IMR-90 (cell line): Measurements from ENCODE around the gene LARP1. TPM values are rescaled to one million over a fixed set of nuclear protein-coding genes. Genes with fewer than 3 reads are reported as not detected.

Experiments
- ATAC-seq: fragments of 200-7000 bp; cut with Tn5 transposase; 2 replicates; pipeline ENCODE4 v1.9.1; 2020; ENCODE audit warnings: low read depth, mild to moderate bottlenecking, moderate library complexity
- BruUV-seq: library from RNA; stranded (reverse); fragments of 400-500 nt; replicated peaks from 2 replicates; lab custom pipeline; 2021; lab: Mats Ljungman, UMichigan
- CTCF ChIA-PET: fragments of 300-600 bp; formaldehyde crosslinking; extraction: SDS; loops from one replicate; lab custom pipeline; 2021; ENCODE audit warnings: antibody characterized with exemption; lab: Yijun Ruan, JAX
- POLR2A ChIA-PET: fragments of 300-600 bp; sonication (Branson Sonifier 250); formaldehyde crosslinking; loops from one replicate; lab custom pipeline; 2022; ENCODE audit warnings: antibody characterized with exemption; ENCODE audit not compliant: unreplicated experiment; lab: Charles Lee
- DNase-seq: peaks from one replicate; pipeline ENCODE4 v3.0.0; 2013
- H2AFZ ChIP-seq: replicated peaks from 2 replicates; pipeline ENCODE3; 2013; ENCODE audit warnings: low read length, mild to moderate bottlenecking; ENCODE audit not compliant: poor library complexity
- H2AK5ac ChIP-seq: 2 replicates; pipeline ENCODE4 v1.6.1; 2013; ENCODE audit warnings: low read depth, low read length, inconsistent platforms
- H2AK9ac ChIP-seq: replicated peaks from 2 replicates; pipeline ENCODE3; 2013; ENCODE audit warnings: mild to moderate bottlenecking, low read depth, low read length, moderate library complexity; ENCODE audit not compliant: poor library complexity
- H2BK120ac ChIP-seq: 2 replicates; pipeline ENCODE4 v1.6.1; 2013; ENCODE audit warnings: low read depth, low read length, inconsistent platforms
- H2BK15ac ChIP-seq: 3 replicates; pipeline ENCODE4 v1.6.1; 2013; ENCODE audit warnings: low read depth, low read length, inconsistent platforms
- H2BK20ac ChIP-seq: 2 replicates; pipeline ENCODE4 v1.6.1; 2013; ENCODE audit warnings: low read depth, mild to moderate bottlenecking, inconsistent platforms, low read length, moderate library complexity
- H2BK5ac ChIP-seq: 2 replicates; pipeline ENCODE4 v1.6.1; 2013; ENCODE audit warnings: mild to moderate bottlenecking, low read depth, low read length, inconsistent platforms; ENCODE audit not compliant: poor library complexity, severe bottlenecking
- H3K14ac ChIP-seq: replicated peaks from 2 replicates; pipeline ENCODE4 v1.6.1; 2013; ENCODE audit warnings: low read depth, low read length, inconsistent platforms
- H3K18ac ChIP-seq: 2 replicates; pipeline ENCODE4 v1.6.1; 2013; ENCODE audit warnings: low read depth, low read length, control low read depth
- H3K23ac ChIP-seq: 2 replicates; pipeline ENCODE4 v1.6.1; 2013; ENCODE audit warnings: low read depth, low read length, inconsistent platforms
- H3K27ac ChIP-seq: 2 replicates; pipeline ENCODE4 v1.5.1; 2013; ENCODE audit warnings: mild to moderate bottlenecking, control low read depth, low read length; ENCODE audit not compliant: insufficient read depth
- H3K27me3 ChIP-seq: 2 replicates; pipeline ENCODE4 v1.6.1; 2013; ENCODE audit warnings: low read length; ENCODE audit not compliant: control insufficient read depth, insufficient read depth
- H3K36me3 ChIP-seq: 2 replicates; pipeline ENCODE4 v1.6.1; 2013; ENCODE audit warnings: low read length, mixed read lengths; ENCODE audit not compliant: control insufficient read depth, insufficient read depth
- H3K4ac ChIP-seq: 2 replicates; pipeline ENCODE4 v1.6.1; 2013; ENCODE audit warnings: low read depth, low read length, inconsistent platforms
- H3K4me1 ChIP-seq: 2 replicates; pipeline ENCODE4 v1.6.1; 2013; ENCODE audit warnings: low read length, mixed read lengths; ENCODE audit not compliant: control insufficient read depth, insufficient read depth
- H3K4me2 ChIP-seq: 2 replicates; pipeline ENCODE4 v1.6.1; 2013; ENCODE audit warnings: low read depth, mild to moderate bottlenecking, control low read depth, low read length, moderate library complexity
- H3K4me3 ChIP-seq: 2 replicates; pipeline ENCODE4 v1.5.1; 2013; ENCODE audit warnings: low read depth, mild to moderate bottlenecking, control low read depth, low read length, moderate library complexity; ENCODE audit not compliant: insufficient read depth
- H3K56ac ChIP-seq: 2 replicates; pipeline ENCODE4 v1.6.1; 2013; ENCODE audit warnings: low read length, inconsistent platforms; ENCODE audit not compliant: insufficient read depth; ENCODE audit errors: extremely low read depth
- H3K79me1 ChIP-seq, 2 experiments: 2 replicates each; pipeline ENCODE4 v1.6.1; 2013; ENCODE audit warnings: low read length in 2 of 2, inconsistent platforms in 1 of 2, low read depth in 1 of 2
- H3K9ac ChIP-seq: 2 replicates; pipeline ENCODE4 v1.6.1; 2013; ENCODE audit warnings: low read depth, low read length, control low read depth
- H3K9me1 ChIP-seq: 2 replicates; pipeline ENCODE4 v1.6.1; 2013; ENCODE audit warnings: low read length, inconsistent platforms; ENCODE audit not compliant: insufficient read depth
- H3K9me3 ChIP-seq: 2 replicates; pipeline ENCODE4 v1.6.1; 2013; ENCODE audit warnings: low read length; ENCODE audit not compliant: control insufficient read depth, insufficient read depth
- H4K20me1 ChIP-seq: 2 replicates; pipeline ENCODE4 v1.6.1; 2013; ENCODE audit warnings: low read length, inconsistent platforms; ENCODE audit not compliant: insufficient read depth
- H4K5ac ChIP-seq: 2 replicates; pipeline ENCODE4 v1.6.1; 2013; ENCODE audit warnings: mild to moderate bottlenecking, low read depth, low read length, control low read depth
- H4K8ac ChIP-seq, 2 experiments: 2 replicates each; pipeline ENCODE4 v1.6.1; 2013; ENCODE audit warnings: low read depth in 2 of 2, low read length in 2 of 2, control low read depth in 1 of 2, inconsistent platforms in 1 of 2
- H4K91ac ChIP-seq: 2 replicates; pipeline ENCODE4 v1.6.1; 2013; ENCODE audit warnings: low read depth, low read length, inconsistent platforms; ENCODE audit not compliant: insufficient read depth
- BHLHE40 ChIP-seq: fragments of 150-350 bp; IDR thresholded peaks from 2 replicates; pipeline ENCODE4 v1.6.1; 2016; ENCODE audit warnings: mild to moderate bottlenecking, low read depth, low read length
- MXI1 ChIP-seq: IDR thresholded peaks from 2 replicates; pipeline ENCODE4 v1.6.1; 2012; ENCODE audit warnings: low read depth, mild to moderate bottlenecking, low read length, moderate library complexity, borderline replicate concordance
- POLR2A ChIP-seq: IDR thresholded peaks from 2 replicates; pipeline ENCODE4 v1.6.1; 2012; ENCODE audit warnings: mild to moderate bottlenecking, low read depth, low read length
- WGBS, 2 experiments: methylation state at CpG; one replicate each; pipeline versions ENCODE4 v1.1.5 to v1.1.7; 2013; ENCODE audit warnings: missing lambda C conversion rate in 2 of 2; ENCODE audit not compliant: insufficient read length in 1 of 2; ENCODE audit errors: extremely low coverage in 2 of 2; 5-methylcytosine and 5-hydroxymethylcytosine counted together
- dilution Hi-C: fragments of 300-500 bp; cut with HindIII; formaldehyde crosslinking; loops from one replicate; pipeline ENCODE4 v1.14.3; 2018; ENCODE audit warnings: low sequenced_read_pairs; ENCODE audit not compliant: unreplicated experiment
- in situ Hi-C: fragments of 300-500 bp; cut with MboI; formaldehyde crosslinking; loops from 3 replicates; pipeline ENCODE4 v1.14.3; 2019; ENCODE audit warnings: low sequenced_read_pairs, inconsistent platforms, mixed read lengths
- intact Hi-C: fragments of 100-400 bp; cut with micrococcal nuclease; formaldehyde crosslinking; loops from 2 replicates; pipeline ENCODE4 v1.10.0; 2022
- polyA plus RNA-seq, 3 experiments: library from polyadenylated mRNA; depleted of rRNA; stranded (reverse); fragments of >200 nt; gene quantifications; 2 replicates each; pipeline ENCODE4 v1.2.3, GENCODE V29; 2012; ENCODE audit warnings: low replicate concordance in 1 of 3
- total RNA-seq: library from RNA; depleted of rRNA; stranded (reverse); fragments of >200 nt; gene quantifications from 2 replicates; pipeline ENCODE4 v1.2.3, GENCODE V29; 2012
- TF ChIP-seq, protein P1 (sequence below): fragments of 150-350 bp; IDR thresholded peaks from 2 replicates; pipeline ENCODE4 v1.6.1; 2017; ENCODE audit warnings: mild to moderate bottlenecking, antibody characterized with exemption, low read length, low read depth

LARP1 gene
- total and polyA plus RNA-seq, 2 of the 4 experiments (the other 2 are of a cell fraction), result 47.3 to 77.4 TPM

DNA sequence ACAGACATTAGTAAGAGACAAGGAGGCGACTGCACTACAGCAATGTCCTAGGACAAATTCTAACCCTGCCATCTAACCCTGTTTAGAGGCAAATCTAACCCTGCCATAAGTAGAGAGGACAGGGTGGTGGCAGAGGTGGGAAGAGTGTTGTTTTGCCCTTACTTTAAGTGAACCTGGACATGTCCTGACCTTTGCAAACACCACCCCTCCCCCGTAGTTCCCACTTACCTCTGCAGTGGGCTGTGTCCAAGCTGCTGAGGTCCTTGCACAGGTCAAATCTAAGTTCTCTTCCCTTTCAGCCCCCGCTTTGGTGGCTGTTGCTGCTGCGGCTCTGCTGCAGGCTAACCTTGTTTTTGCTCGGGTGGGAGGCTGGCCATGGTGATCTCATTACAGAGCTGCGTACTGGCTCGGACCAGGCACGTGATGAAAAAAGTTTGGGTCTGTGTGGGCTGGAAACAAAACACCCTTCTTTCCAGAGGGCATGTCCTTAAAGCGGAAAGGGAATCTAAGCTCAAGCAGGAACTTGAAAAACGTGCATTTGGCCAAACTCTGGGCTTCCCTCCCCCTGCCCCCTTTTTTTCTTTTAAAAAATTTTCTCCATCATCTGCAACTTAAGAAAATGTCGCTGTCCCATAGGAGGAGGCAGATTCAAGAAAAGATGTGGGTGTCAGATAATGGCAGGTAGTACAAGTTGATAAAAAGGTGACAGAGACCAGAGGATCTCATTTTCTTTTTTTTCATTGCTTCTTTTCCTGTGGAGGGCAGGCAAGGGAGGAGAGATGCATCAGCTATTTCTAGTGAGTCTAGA, 95.3 kb downstream of the LARP1 start, which contains the start of gene FAXDC2:
Gene FAXDC2 (minus strand): TSS at position 349 of the 808 bp plus-strand sequence. CDS start 12,425 bp downstream, outside the sequence.
- Histone ChIP-seq H3K4me3 (peak within 1 kb of the TSS; percentile 69), H2BK20ac (peak within 1 kb of the TSS; percentile 22; the same call in 1 of the 2 replicates), H2BK120ac (peak within 1 kb of the TSS; percentile 32), H3K18ac (peak within 1 kb of the TSS; percentile 67), H3K27me3 (no peaks in the 10 kb centered on the region), H3K23ac (peak within 1 kb of the TSS; percentile 42), H3K4me1 (peaks cover 4% of the 10 kb centered on the region), H3K4me2 (peak within 1 kb of the TSS; percentile 91), H3K9me1 (peaks cover 3% of the 10 kb centered on the region), H3K9me3 (no peaks in the 10 kb centered on the region), H3K36me3 (no peaks in the 10 kb centered on the region), H4K8ac (peak within 1 kb of the TSS; percentile 76 to 88; a peak in 3 of 4 replicates), H3K79me1 (no peaks in the 10 kb centered on the region), H4K91ac (peak within 1 kb of the TSS; percentile 71), H3K4ac (peak within 1 kb of the TSS; percentile 64), H3K14ac (peak within 1 kb of the TSS; percentile 65), H2AK5ac (peak within 1 kb of the TSS; percentile 21; the same call in 1 of the 2 replicates), H2BK5ac (peak within 1 kb of the TSS; percentile 30), H3K56ac (peak within 1 kb of the TSS; percentile 36; the same call in 1 of the 2 replicates), H3K27ac (peak within 1 kb of the TSS; percentile 68; the same call in 1 of the 2 replicates), H2AK9ac (peak within 1 kb of the TSS; percentile 45), H4K5ac (peak within 1 kb of the TSS; percentile 81), H2AFZ (peak within 1 kb of the TSS; percentile 87), H3K9ac (peak within 1 kb of the TSS; percentile 77), H4K20me1 (no peaks in the 10 kb centered on the region), H2BK15ac (no peak within 1 kb of the TSS; the same call in 2 of the 3 replicates)
- TF ChIP-seq POLR2A (no peak), MXI1 (peak; percentile 68; the same call in 1 of the 2 replicates), BHLHE40 (peak; percentile 87)
- TF ChIP-seq, protein P1, sequence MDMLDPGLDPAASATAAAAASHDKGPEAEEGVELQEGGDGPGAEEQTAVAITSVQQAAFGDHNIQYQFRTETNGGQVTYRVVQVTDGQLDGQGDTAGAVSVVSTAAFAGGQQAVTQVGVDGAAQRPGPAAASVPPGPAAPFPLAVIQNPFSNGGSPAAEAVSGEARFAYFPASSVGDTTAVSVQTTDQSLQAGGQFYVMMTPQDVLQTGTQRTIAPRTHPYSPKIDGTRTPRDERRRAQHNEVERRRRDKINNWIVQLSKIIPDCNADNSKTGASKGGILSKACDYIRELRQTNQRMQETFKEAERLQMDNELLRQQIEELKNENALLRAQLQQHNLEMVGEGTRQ, result peak; percentile 96
- no CpG with 5 or more reads among the region's 11 CpGs for WGBS, 2 experiments
- in situ Hi-C loops (no loop called here), intact Hi-C loops (no loop called here), dilution Hi-C loops (no loop called here)
- peak; percentile 88 for DNase-seq
- CTCF ChIA-PET, result interaction anchor here (0.9 kb wide), 1 partner anchor 10 kb away, joined by 3 read pairs; no protein-coding TSS in a partner anchor
- no TSS peak for BruUV-seq
- POLR2A ChIA-PET, result no interaction called here
- peak; percentile 100 for ATAC-seq
